KMS-11 (cell line): ENCODE measurements around the gene COL5A3.

Source experiments
- H2AFZ ChIP-seq: fragments of 200-600 bp; sonication (generic); 2 replicates; pipeline ENCODE4 v1.6.1; 2016; ENCODE audit warnings: antibody characterized with exemption, mixed run types, low read depth
- H3K27ac ChIP-seq: fragments of 200-600 bp; sonication (generic); 2 replicates; pipeline ENCODE4 v1.6.1; 2016; ENCODE audit warnings: mild to moderate bottlenecking, mixed run types
- H3K27me3 ChIP-seq: fragments of 200-600 bp; sonication (generic); 2 replicates; pipeline ENCODE4 v1.6.1; 2017; ENCODE audit warnings: mild to moderate bottlenecking, low read depth, mixed run types, moderate library complexity; ENCODE audit not compliant: insufficient read depth
- H3K36me3 ChIP-seq: fragments of 200-600 bp; sonication (generic); 2 replicates; pipeline ENCODE4 v1.6.1; 2017; ENCODE audit warnings: mild to moderate bottlenecking, mixed run types; ENCODE audit not compliant: insufficient read depth
- H3K4me1 ChIP-seq: fragments of 200-600 bp; sonication (generic); 2 replicates; pipeline ENCODE4 v1.6.1; 2016; ENCODE audit warnings: mild to moderate bottlenecking, low read depth, mixed run types; ENCODE audit not compliant: poor library complexity, severe bottlenecking
- H3K4me2 ChIP-seq: fragments of 200-600 bp; sonication (generic); 2 replicates; pipeline ENCODE4 v1.7.0; 2016; ENCODE audit warnings: mild to moderate bottlenecking, mixed run types
- H3K4me3 ChIP-seq: fragments of 200-600 bp; sonication (generic); IDR thresholded peaks from 2 replicates; pipeline ENCODE4 v1.6.1; 2017; ENCODE audit warnings: low read depth, low read length, mixed read lengths; ENCODE audit not compliant: insufficient read depth
- H3K79me2 ChIP-seq: fragments of 200-600 bp; sonication (generic); 2 replicates; pipeline ENCODE4 v1.6.1; 2016; ENCODE audit warnings: low read depth, mixed run types; ENCODE audit not compliant: insufficient read depth
- H3K9ac ChIP-seq: fragments of 200-600 bp; sonication (generic); 2 replicates; pipeline ENCODE4 v1.6.1; 2016; ENCODE audit warnings: mild to moderate bottlenecking, mixed run types
- H4K20me1 ChIP-seq: fragments of 200-600 bp; sonication (generic); 2 replicates; pipeline ENCODE4 v1.6.1; 2016; ENCODE audit warnings: mild to moderate bottlenecking, mixed run types; ENCODE audit not compliant: insufficient read depth
- TF ChIP-seq, protein P1 (sequence below): fragments of 200-600 bp; sonication (generic); conservative IDR thresholded peaks from 2 replicates; pipeline ENCODE4 v1.6.1; 2017; ENCODE audit warnings: low read depth, mild to moderate bottlenecking, antibody characterized with exemption, low read length, moderate library complexity, mixed read lengths

The COL5A3 gene

DNA sequence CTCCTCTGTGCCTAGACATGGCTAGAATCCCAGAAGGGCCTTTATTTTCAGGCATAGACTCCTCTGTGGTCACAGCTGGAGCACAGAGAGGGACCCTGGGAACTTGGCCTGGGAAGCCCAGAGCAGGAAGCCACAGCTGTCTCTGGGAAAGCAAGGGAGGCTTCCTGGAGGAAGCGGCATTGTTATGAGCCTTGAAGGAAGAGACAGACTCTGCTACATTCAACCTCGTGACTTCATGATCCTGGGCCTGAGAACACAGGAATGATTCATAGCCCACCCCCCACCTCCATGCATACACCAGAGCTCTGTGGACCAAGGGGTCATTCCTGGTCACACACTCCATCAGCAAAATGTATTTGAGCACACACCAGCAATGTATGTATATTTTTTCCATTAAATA lies 11.6 kb upstream of the COL5A3 start:
- H3K79me2 ChIP-seq = no peaks in the 10 kb centered on the region

DNA sequence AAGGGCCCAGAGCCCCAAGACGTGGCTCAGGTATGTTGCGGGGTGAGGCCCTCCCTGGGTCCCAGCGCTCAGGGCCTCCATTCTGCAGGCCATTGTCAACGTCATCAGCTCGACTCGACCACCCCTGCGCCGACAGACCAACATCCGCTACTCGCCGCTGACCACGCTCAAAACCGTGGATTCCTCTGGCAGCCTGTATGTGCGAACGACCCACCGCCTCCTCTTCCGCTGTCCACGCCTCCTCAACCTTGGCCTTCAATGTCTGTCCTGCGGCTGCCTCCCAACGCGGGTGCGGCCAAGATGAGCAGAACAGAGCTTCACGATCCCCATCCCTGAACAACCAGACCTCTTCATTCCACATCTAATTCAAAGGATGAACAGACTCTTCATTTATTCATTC lies 11.1 kb upstream of the COL5A3 start:
- Histone ChIP-seq H3K4me2 (no peak overlapping the region), H3K4me3 (no peak overlapping the region), H4K20me1 (no peaks in the 10 kb centered on the region), H3K36me3 (no peaks in the 10 kb centered on the region), H3K27ac (no peak overlapping the region), H3K79me2 (no peaks in the 10 kb centered on the region), H3K9ac (no peak overlapping the region), H2AFZ (no peak overlapping the region), H3K27me3 (peaks cover 64% of the 10 kb centered on the region), H3K4me1 (no peaks in the 10 kb centered on the region)
- TF ChIP-seq, protein P1, sequence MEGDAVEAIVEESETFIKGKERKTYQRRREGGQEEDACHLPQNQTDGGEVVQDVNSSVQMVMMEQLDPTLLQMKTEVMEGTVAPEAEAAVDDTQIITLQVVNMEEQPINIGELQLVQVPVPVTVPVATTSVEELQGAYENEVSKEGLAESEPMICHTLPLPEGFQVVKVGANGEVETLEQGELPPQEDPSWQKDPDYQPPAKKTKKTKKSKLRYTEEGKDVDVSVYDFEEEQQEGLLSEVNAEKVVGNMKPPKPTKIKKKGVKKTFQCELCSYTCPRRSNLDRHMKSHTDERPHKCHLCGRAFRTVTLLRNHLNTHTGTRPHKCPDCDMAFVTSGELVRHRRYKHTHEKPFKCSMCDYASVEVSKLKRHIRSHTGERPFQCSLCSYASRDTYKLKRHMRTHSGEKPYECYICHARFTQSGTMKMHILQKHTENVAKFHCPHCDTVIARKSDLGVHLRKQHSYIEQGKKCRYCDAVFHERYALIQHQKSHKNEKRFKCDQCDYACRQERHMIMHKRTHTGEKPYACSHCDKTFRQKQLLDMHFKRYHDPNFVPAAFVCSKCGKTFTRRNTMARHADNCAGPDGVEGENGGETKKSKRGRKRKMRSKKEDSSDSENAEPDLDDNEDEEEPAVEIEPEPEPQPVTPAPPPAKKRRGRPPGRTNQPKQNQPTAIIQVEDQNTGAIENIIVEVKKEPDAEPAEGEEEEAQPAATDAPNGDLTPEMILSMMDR = no peak

More for the DNA sequence above, 11.6 kb upstream of the COL5A3 start:
- no peaks in the 10 kb centered on the region for H4K20me1 ChIP-seq
- H3K27me3 ChIP-seq = peaks cover 66% of the 10 kb centered on the region
- TF ChIP-seq, protein P1 = no peak
- no peak overlapping the region for H3K4me2 ChIP-seq
- no peaks in the 10 kb centered on the region for H3K4me1 ChIP-seq
- no peaks in the 10 kb centered on the region for H3K36me3 ChIP-seq
- no peak overlapping the region for H3K4me3 ChIP-seq
- H3K9ac ChIP-seq = no peak overlapping the region
- no peak overlapping the region for H3K27ac ChIP-seq
- no peak overlapping the region for H2AFZ ChIP-seq

DNA sequence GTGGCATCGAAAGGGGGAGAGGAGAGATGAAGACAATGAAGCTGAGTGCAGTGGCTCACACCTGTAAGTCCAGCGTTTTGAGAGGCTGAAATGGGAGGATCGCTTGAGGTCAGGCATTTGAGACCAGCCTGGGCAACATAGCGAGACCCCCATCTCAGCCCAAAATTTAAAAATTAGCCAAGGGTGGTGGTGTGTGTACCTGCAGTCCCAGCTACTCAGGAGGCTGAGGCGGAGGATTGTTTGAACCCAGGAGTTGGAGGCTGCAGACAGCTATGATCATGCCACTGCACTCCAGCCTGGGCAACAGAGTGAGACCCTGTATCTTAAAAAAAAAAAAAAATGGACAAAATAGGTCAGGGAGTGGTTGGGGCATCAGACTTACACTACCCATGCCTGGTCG lies 10.5 kb upstream of the COL5A3 start:
- Histone ChIP-seq H3K27ac (no peak overlapping the region), H4K20me1 (no peaks in the 10 kb centered on the region), H3K79me2 (no peaks in the 10 kb centered on the region), H3K4me1 (no peaks in the 10 kb centered on the region), H3K4me2 (no peak overlapping the region), H3K4me3 (no peak overlapping the region), H3K36me3 (no peaks in the 10 kb centered on the region), H3K27me3 (peaks cover 60% of the 10 kb centered on the region), H2AFZ (no peak overlapping the region), H3K9ac (no peak overlapping the region)
- TF ChIP-seq, protein P1 = no peak

DNA sequence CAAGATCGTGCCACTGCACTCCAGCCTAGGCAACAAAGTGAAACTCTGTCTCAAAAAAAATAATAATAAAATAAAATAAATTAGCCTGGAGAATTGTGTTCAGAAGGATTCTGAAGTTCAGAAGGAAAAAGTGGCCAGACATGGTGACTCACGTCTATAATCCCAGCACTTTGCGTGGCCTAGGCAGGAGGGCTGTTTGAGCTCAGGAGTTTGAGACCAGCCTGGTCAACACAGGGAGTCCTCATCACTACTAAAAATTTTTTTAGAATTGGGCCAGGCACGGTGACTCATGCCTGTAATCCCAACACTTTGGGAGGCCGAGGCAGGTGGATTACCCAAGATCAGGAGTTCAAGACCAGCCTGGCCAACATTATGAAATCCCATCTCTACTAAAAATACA lies 8.9 kb upstream of the COL5A3 start:
- Histone ChIP-seq H3K4me3 (no peak overlapping the region), H3K4me1 (no peaks in the 10 kb centered on the region), H3K79me2 (no peaks in the 10 kb centered on the region), H3K27me3 (peaks cover 45% of the 10 kb centered on the region), H2AFZ (no peak overlapping the region), H3K4me2 (no peak overlapping the region), H3K27ac (no peak overlapping the region), H4K20me1 (no peaks in the 10 kb centered on the region), H3K9ac (no peak overlapping the region), H3K36me3 (no peaks in the 10 kb centered on the region)
- TF ChIP-seq, protein P1 = no peak
